ENCODE results near the gene PTPRE. TPM values are rescaled to one million over a fixed set of nuclear protein-coding genes. Genes with fewer than 3 reads are reported as not detected.

The PTPRE gene
- total and polyA plus RNA-seq, 2 experiments from 2014 or later = 4.2 to 8.8 TPM

GRCh38 chr10:127904311-127905000 lies 2.4 kb upstream of the PTPRE start:
- H3K9me3 ChIP-seq (ENCODE audit: low read depth) = no peaks in the 10 kb centered on the region
- H3K36me3 ChIP-seq = no peaks in the 10 kb centered on the region
- no peak overlapping the region for H3K4me3 ChIP-seq
- no peak for TF ChIP-seq CTCF (IDR thresholded peaks at IDR 0.05; ENCODE audit: low read depth, low read length)
- H3K27ac ChIP-seq = no peak overlapping the region
- peaks cover 25% of the 10 kb centered on the region for H3K27me3 ChIP-seq
- DNase-seq (ENCODE audit: low read depth in 1 of 2, low spot score in 1 of 2) = no peak
- H3K4me1 ChIP-seq (ENCODE audit: low read depth) = no peaks in the 10 kb centered on the region

GRCh38 chr10:127905001-127905847 lies 1.7 kb upstream of the PTPRE start:
- TF ChIP-seq CTCF (IDR thresholded peaks at IDR 0.05; ENCODE audit: low read depth, low read length) = no peak
- DNase-seq (ENCODE audit: low read depth in 1 of 2, low spot score in 1 of 2) = no peak
- no peaks in the 10 kb centered on the region for H3K36me3 ChIP-seq
- H3K4me1 ChIP-seq (ENCODE audit: low read depth) = no peaks in the 10 kb centered on the region
- no peak overlapping the region for H3K27ac ChIP-seq
- H3K9me3 ChIP-seq (ENCODE audit: low read depth) = no peaks in the 10 kb centered on the region
- H3K4me3 ChIP-seq = no peak overlapping the region
- peaks cover 29% of the 10 kb centered on the region for H3K27me3 ChIP-seq

- Histone ChIP-seq H3K27me3 (peaks cover 29% of the 10 kb centered on the region), H3K4me1 (ENCODE audit: low read depth) (no peaks in the 10 kb centered on the region), H3K4me3 (no peak overlapping the region), H3K36me3 (no peaks in the 10 kb centered on the region), H3K9me3 (ENCODE audit: low read depth) (no peaks in the 10 kb centered on the region), H3K27ac (no peak overlapping the region)
- TF ChIP-seq CTCF (IDR thresholded peaks at IDR 0.05; ENCODE audit: low read depth, low read length) = no peak
- no peak for DNase-seq (ENCODE audit: low read depth in 1 of 2, low spot score in 1 of 2)
These were observed 1.0 kb upstream of the PTPRE start for GRCh38 chr10:127905848-127906261.

- Histone ChIP-seq H3K36me3 (no peaks in the 10 kb centered on the region), H3K27ac (no peak overlapping the region), H3K27me3 (peaks cover 29% of the 10 kb centered on the region), H3K9me3 (ENCODE audit: low read depth) (no peaks in the 10 kb centered on the region), H3K4me1 (ENCODE audit: low read depth) (no peaks in the 10 kb centered on the region), H3K4me3 (peak overlapping the region; percentile 83)
- no peak for TF ChIP-seq CTCF (IDR thresholded peaks at IDR 0.05; ENCODE audit: low read depth, low read length)
- peak; percentile 12 to 80 for DNase-seq (ENCODE audit: low read depth in 1 of 2, low spot score in 1 of 2)
These were observed 655 bp downstream of the PTPRE start for GRCh38 chr10:127907411-127908105.

GRCh38 chr10:127908106-127908958 lies 1.4 kb downstream of the PTPRE start:
- no peak for TF ChIP-seq CTCF (IDR thresholded peaks at IDR 0.05; ENCODE audit: low read depth, low read length)
- H3K27me3 ChIP-seq = peaks cover 29% of the 10 kb centered on the region
- no peaks in the 10 kb centered on the region for H3K9me3 ChIP-seq (ENCODE audit: low read depth)
- H3K4me3 ChIP-seq = no peak overlapping the region
- H3K27ac ChIP-seq = no peak overlapping the region
- DNase-seq (ENCODE audit: low read depth in 1 of 2, low spot score in 1 of 2) = peak in 1 of 2 donors; percentile 42
- no peaks in the 10 kb centered on the region for H3K36me3 ChIP-seq
- H3K4me1 ChIP-seq (ENCODE audit: low read depth) = no peaks in the 10 kb centered on the region

Measured in cardiac muscle cell (in vitro differentiated cells and primary cell).